Esophagus (tissue), 2 donors: ENCODE measurements around the gene HSPA1L. TPM values are rescaled to one million over a fixed set of nuclear protein-coding genes. Genes with fewer than 3 reads are reported as not detected.

Experiments used
- H3K27ac ChIP-seq, 2 donors: one replicate each; pipeline ENCODE4 v1.5.1; 2013; ENCODE audit warnings: low read depth in 2 of 2, mild to moderate bottlenecking in 2 of 2, inconsistent platforms in 1 of 2, low read length in 1 of 2, moderate library complexity in 1 of 2
- H3K27me3 ChIP-seq, 2 donors: one replicate each; pipeline ENCODE4 v1.6.1; 2013; ENCODE audit warnings: low read length in 2 of 2, control low read depth in 1 of 2, mild to moderate bottlenecking in 1 of 2; ENCODE audit not compliant: insufficient read depth in 2 of 2, control insufficient read depth in 1 of 2
- H3K36me3 ChIP-seq, 2 donors: one replicate each; pipeline ENCODE4 v1.6.1; 2013; ENCODE audit warnings: low read length in 1 of 2; ENCODE audit not compliant: control insufficient read depth in 2 of 2, insufficient read depth in 2 of 2
- H3K4me1 ChIP-seq, 2 donors: one replicate each; pipeline ENCODE4 v1.6.1; 2013; ENCODE audit warnings: low read length in 1 of 2; ENCODE audit not compliant: control insufficient read depth in 2 of 2, insufficient read depth in 2 of 2
- H3K4me3 ChIP-seq, 2 donors: one replicate each; pipeline ENCODE4 v1.5.1; 2013; ENCODE audit warnings: low read length in 2 of 2, mild to moderate bottlenecking in 2 of 2, low read depth in 1 of 2, moderate library complexity in 1 of 2
- H3K9me3 ChIP-seq, 2 donors: one replicate each; pipeline ENCODE4 v1.6.1; 2013; ENCODE audit warnings: mild to moderate bottlenecking in 2 of 2, low read depth in 1 of 2, low read length in 1 of 2, moderate library complexity in 1 of 2; ENCODE audit not compliant: control insufficient read depth in 2 of 2, insufficient read depth in 1 of 2
- WGBS, 2 donors: extraction: QIAGEN DNeasy Blood & Tissue Kit; methylation state at CpG; one replicate each; pipeline ENCODE4 v1.1.7; 2013; 5-methylcytosine and 5-hydroxymethylcytosine counted together
- polyA plus RNA-seq, 2 donors: library from polyadenylated mRNA; stranded (reverse); fragments of 200-250 nt; gene quantifications; one replicate each; pipeline ENCODE4 v1.2.3, GENCODE V29; 2013
- donor health status: healthy with polysubstance abuse.
- donor health status: Bipolar disorder and iron deficiency.

HSPA1L gene
- polyA plus RNA-seq, 2 donors = 0.39 to 0.42 TPM

GRCh38 chr6:31778999-31779885 is 35.8 kb downstream of the HSPA1L start:
- Histone ChIP-seq H3K9me3 (no peaks in the 10 kb centered on the region), H3K4me1 (peaks cover 6 to 9% of the 10 kb centered on the region in 2 donors), H3K4me3 (no peak overlapping the region), H3K27ac (no peak overlapping the region), H3K27me3 (no peaks in the 10 kb centered on the region), H3K36me3 (peaks cover 8 to 49% of the 10 kb centered on the region in 2 donors)
- 83 to 86% methylated on average over 36 to 43 of the region's 43 CpGs for WGBS, 2 donors

- H3K27ac ChIP-seq = no peak overlapping the region
- WGBS, 2 donors = 96 to 97% methylated on average over 5 of the region's 5 CpGs
- peaks cover 8 to 45% of the 10 kb centered on the region in 2 donors for H3K36me3 ChIP-seq
Measured at GRCh38 chr6:31778193-31778592, 36.9 kb downstream of the HSPA1L start.

GRCh38 chr6:31777667-31778050 is 37.4 kb downstream of the HSPA1L start:
- Histone ChIP-seq H3K36me3 (peaks cover 8 to 42% of the 10 kb centered on the region in 2 donors), H3K4me1 (peaks cover 6 to 9% of the 10 kb centered on the region in 2 donors), H3K9me3 (no peaks in the 10 kb centered on the region), H3K27me3 (no peaks in the 10 kb centered on the region), H3K4me3 (no peak overlapping the region), H3K27ac (peak overlapping the region in 1 of 2 donors; percentile 76)
- WGBS, 2 donors = 85 to 92% methylated on average over 5 of the region's 5 CpGs

More at GRCh38 chr6:31778193-31778592, 36.9 kb downstream of the HSPA1L start:
- peaks cover 6 to 9% of the 10 kb centered on the region in 2 donors for H3K4me1 ChIP-seq
- H3K27me3 ChIP-seq = no peaks in the 10 kb centered on the region
- no peaks in the 10 kb centered on the region for H3K9me3 ChIP-seq
- H3K4me3 ChIP-seq = no peak overlapping the region

- Histone ChIP-seq H3K4me1 (peaks cover 6 to 9% of the 10 kb centered on the region in 2 donors), H3K36me3 (peaks cover 8 to 38% of the 10 kb centered on the region in 2 donors), H3K4me3 (no peak within 1 kb of the TSS), H3K27ac (peak within 1 kb of the TSS in 1 of 2 donors; percentile 76), H3K27me3 (no peaks in the 10 kb centered on the region), H3K9me3 (no peaks in the 10 kb centered on the region)
- WGBS, 2 donors = 12 to 13% methylated on average over 15 of the region's 15 CpGs
Measured at GRCh38 chr6:31776989-31777666, 38.0 kb downstream of the HSPA1L start, which contains the start of gene VWA7. Gene VWA7, minus strand, starts transcription at chr6:31777328. Its CDS starts 549 bp downstream, at chr6:31776779.

- H3K4me1 ChIP-seq = peaks cover 6 to 9% of the 10 kb centered on the region in 2 donors
- H3K27ac ChIP-seq = peak overlapping the region in 1 of 2 donors; percentile 76
- H3K27me3 ChIP-seq = no peaks in the 10 kb centered on the region
- peaks cover 8 to 32% of the 10 kb centered on the region in 2 donors for H3K36me3 ChIP-seq
- 27 to 34% methylated on average over 13 to 14 of the region's 14 CpGs for WGBS, 2 donors
- no peaks in the 10 kb centered on the region for H3K9me3 ChIP-seq
- H3K4me3 ChIP-seq = no peak overlapping the region
Measured at GRCh38 chr6:31776485-31776988, 38.5 kb downstream of the HSPA1L start.

GRCh38 chr6:31775633-31776484 is 39.2 kb downstream of the HSPA1L start:
- Histone ChIP-seq H3K27me3 (no peaks in the 10 kb centered on the region), H3K9me3 (no peaks in the 10 kb centered on the region), H3K4me1 (peaks cover 6 to 9% of the 10 kb centered on the region in 2 donors), H3K27ac (no peak overlapping the region), H3K36me3 (peaks cover 7 to 25% of the 10 kb centered on the region in 2 donors), H3K4me3 (no peak overlapping the region)
- 79 to 82% methylated on average over 32 of the region's 32 CpGs for WGBS, 2 donors

GRCh38 chr6:31775184-31775583 is 39.9 kb downstream of the HSPA1L start:
- Histone ChIP-seq H3K36me3 (peaks cover under 1 to 18% of the 10 kb centered on the region in 2 donors), H3K4me1 (peaks cover 6 to 9% of the 10 kb centered on the region in 2 donors), H3K4me3 (no peak overlapping the region), H3K27me3 (no peaks in the 10 kb centered on the region), H3K27ac (no peak overlapping the region), H3K9me3 (no peaks in the 10 kb centered on the region)
- 59 to 67% methylated on average over 4 of the region's 4 CpGs for whole genome bisulfite sequencing, 2 donors

- Histone ChIP-seq H3K9me3 (no peaks in the 10 kb centered on the region), H3K4me3 (no peak overlapping the region), H3K4me1 (peaks cover 2 to 6% of the 10 kb centered on the region in 2 donors), H3K27me3 (no peaks in the 10 kb centered on the region), H3K27ac (no peak overlapping the region), H3K36me3 (no peaks in the 10 kb centered on the region)
- 67 to 68% methylated on average over 4 of the region's 4 CpGs for WGBS, 2 donors
Measured at GRCh38 chr6:31771992-31772358, 43.1 kb downstream of the HSPA1L start.

GRCh38 chr6:31770860-31771259 is 44.2 kb downstream of the HSPA1L start:
- peaks cover 0 to 6% of the 10 kb centered on the region in 2 donors for H3K4me1 ChIP-seq
- no peaks in the 10 kb centered on the region for H3K36me3 ChIP-seq
- H3K9me3 ChIP-seq = no peaks in the 10 kb centered on the region
- no peak overlapping the region for H3K27ac ChIP-seq
- 86 to 89% methylated on average over 2 of the region's 2 CpGs for WGBS, 2 donors
- no peak overlapping the region for H3K4me3 ChIP-seq
- H3K27me3 ChIP-seq = no peaks in the 10 kb centered on the region
